Hypothalamus (tissue), 51 donors: ENCODE results near the gene FOS.
A peak's percentile ranks its signal among the peaks of the same experiment; 100 is the strongest.
"Not testable (repeated sequence)": the region's sequence is repeated elsewhere in the genome, so short reads cannot be mapped to it uniquely, and the experiment has no call there.

ENCODE experiments used
- DNase-seq, 51 donors: peaks; one replicate each; lab custom pipeline; 2025; lab: John Stamatoyannopoulos, UW

Gene FOS

DNA sequence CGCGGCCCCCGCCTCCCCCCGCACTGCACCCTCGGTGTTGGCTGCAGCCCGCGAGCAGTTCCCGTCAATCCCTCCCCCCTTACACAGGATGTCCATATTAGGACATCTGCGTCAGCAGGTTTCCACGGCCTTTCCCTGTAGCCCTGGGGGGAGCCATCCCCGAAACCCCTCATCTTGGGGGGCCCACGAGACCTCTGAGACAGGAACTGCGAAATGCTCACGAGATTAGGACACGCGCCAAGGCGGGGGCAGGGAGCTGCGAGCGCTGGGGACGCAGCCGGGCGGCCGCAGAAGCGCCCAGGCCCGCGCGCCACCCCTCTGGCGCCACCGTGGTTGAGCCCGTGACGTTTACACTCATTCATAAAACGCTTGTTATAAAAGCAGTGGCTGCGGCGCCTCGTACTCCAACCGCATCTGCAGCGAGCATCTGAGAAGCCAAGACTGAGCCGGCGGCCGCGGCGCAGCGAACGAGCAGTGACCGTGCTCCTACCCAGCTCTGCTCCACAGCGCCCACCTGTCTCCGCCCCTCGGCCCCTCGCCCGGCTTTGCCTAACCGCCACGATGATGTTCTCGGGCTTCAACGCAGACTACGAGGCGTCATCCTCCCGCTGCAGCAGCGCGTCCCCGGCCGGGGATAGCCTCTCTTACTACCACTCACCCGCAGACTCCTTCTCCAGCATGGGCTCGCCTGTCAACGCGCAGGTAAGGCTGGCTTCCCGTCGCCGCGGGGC is at the start of gene FOS:
FOS (plus strand) TSS at position 407 of the 731 bp plus-strand sequence; CDS start at position 562, 155 bp downstream.
- DNase-seq, result peak; percentile 72 to 99 (median 92)

DNA sequence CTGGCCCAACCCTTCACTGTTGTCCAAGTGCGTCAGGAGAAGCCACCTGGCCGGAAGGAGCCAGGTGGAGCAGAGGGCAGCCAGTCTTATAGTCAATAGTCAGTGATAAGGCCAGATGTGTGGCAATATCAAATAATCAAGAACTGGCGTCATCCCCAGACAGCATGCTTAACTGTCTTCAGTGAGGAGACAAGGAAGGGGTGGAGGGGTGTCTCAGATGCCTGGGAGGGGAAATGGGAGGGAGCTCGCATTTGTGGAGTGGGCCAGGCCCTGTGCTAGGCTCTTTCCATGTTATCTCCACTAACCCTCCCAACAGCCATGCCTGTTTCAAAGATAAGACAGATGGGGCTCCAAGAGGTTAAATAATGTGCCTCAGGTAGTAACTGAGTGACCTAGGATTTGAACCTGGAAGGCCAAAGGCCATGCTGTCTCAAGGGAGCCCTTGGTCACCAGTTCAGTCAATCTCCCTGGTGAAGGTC is 48.9 kb upstream of the FOS start:
- DNase-seq, result no peak

DNA sequence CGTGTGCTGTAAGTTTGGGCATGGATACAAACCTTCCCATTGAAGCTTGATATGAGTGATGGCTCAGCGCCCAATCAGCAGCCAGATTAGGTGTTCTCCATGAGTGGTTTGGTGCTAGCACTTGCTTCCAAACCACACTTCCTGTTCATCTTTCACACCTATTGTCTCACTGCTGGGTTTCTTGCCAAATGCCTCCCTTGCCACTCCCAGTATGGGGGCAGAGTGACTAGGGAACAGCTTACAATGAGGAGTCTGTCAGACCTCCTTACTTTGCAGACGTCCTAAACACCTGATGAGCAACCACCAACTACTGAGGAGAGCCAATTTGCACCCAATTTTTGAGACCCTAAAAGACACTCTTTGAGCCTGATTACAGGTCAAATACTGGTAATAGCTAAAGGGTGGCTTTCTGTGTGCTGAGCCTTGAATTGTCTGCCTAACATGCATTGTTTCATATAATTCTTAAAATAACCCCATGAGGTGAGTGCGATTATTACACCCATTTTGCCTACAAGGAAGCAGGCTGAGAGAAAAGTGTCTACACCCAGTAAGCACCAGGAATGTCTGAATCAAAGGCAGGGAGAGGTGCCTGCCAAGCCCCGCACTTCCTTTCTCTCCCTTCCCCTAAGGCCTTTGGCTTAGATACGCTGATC is 48.4 kb upstream of the FOS start:
- DNase-seq, result peak in 2 of 51 donors; percentile 11 to 35

DNA sequence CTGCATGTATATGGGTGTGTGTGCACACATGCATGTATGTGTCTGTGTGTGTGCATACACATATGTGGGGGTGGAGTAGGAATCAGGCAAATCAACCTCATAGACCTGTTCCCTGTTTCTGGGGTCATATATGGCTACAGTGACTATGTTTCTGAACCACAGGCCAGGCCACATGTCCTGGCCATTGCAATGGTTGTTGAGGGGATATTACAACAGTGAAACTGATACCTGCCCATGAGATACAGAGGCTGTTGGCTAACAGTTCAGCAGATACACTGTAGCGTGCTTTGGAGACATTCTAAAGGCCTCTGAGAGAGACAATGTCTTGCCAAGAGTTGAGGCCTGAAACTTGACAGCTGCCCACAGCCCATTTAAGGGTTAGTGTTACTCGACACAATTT is 47.3 kb upstream of the FOS start:
- DNase-seq, result no peak

DNA sequence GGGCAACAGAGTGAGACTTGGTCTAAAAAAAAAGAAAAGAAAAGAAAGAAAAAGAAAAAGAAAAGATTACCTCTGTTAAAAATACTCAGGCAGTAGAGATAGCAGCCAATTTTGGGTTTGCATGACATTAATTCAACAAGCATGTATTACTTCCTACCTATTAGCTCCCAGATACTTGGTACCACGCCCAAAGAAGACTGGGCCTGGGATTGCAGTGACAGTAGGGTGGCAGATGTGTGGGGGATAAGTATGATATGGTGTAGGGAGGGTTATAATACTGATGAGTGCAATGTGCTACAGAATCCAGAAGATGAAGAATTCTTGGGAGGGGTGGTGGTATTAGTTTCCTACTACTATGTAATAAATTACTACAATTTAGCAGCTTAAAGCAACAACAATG is 46.4 kb upstream of the FOS start:
- no peak for DNase-seq

DNA sequence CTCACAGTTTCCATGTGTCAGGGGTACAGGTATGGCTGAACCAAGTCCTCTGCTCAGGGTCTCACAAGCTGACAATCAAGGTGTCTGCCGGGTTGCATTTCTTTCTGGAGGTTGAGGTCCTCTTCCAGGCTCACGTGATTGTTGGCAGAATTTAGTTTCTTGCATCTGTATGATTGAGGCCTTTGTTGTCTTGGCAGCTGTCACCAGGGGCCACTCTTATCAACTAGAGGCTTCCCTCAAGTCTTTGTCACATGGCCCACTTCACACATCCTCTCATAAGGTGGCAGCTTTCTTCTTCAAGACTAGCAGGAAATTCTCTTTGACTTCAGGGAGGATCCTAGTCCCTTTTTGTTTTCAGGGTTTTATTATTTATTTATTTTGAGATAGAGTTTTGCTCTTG is 46.0 kb upstream of the FOS start:
- DNase-seq, result no peak

DNA sequence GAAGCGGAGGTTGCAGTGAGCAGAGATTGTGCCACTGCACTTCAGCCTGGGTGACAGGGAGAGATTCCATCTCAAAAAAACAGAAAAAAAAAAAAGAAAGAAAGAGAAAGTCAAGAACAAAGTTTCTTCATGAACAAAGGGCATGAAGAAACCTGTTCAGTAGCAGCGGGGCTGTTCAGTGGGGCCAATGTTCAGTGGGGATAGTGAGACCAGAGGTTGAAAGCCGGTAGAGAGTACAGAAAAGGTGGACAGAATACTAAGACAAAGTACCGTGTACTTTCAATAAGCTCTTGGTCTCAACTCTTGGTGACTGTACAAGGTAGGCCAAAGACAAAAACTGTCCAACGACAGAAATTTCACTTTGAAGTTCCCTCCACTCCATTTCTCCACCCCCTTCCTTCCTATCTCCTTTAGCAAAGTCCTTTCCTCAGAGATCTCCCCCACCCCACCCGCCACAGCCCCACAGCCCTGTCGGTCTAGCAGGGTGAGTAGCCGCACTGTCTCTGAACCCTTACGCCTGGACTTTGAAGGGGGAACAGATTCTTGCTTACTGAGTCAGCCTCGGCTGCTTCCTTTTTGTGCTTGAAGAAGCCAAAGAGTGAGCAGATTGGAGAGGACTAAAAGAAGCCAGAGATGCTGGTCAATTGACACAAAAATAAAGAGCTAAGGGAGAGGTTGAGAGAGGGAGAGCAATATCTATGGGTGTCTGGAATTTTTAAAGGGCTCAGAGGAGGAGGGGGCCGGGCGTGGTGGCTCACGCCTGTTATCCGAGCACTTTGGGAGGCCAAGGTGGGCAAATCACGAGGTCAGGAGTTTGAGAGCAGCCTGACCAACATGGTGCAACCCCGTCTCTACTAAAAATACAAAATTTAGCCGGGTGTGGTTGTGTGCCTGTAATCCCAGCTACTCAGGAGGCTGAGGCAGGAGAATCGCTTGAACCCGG is 44.2 kb upstream of the FOS start:
- peak in 22 of 51 donors; percentile 8 to 49 (median 22) for DNase-seq

DNA sequence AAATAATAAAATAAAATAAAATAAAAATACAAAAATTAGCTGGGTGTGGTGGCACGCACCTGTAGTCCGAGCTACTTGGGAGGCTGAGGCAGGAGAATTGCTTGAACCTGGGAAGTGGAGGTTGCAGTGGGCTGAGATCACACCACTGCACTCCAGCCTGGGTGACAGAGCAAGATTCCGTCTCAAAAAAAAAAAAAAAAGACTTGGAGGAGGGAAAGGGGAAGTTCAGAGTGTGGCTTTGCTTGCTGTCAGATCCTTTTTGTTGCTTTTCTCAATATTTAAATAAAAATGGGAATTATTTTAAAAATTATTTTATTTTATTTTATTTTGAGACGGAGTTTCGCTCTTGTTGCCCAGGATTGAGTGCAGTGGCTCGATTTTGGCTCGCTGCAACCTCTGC is 43.4 kb upstream of the FOS start:
- DNase-seq, result not testable (repeated sequence)

DNA sequence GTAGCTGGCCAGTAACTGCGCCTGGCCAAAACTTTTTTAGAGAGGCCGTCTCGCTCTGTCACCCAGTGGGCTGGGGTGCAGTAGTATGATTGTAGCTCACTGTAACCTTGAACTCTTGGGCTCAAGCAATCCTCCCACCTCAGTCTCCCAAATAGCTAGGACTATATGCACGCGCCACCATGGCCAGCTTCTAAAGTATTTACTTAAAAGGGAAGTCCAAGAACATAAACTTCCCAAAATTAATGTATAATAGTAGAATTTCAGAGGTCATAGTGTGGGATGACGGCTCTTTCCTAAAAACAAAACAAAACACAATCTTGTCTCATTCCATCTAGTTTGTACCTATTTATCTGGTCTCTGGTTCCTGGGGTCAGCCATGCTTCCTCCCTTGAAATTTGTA is 42.2 kb upstream of the FOS start:
- DNase-seq, result no peak

DNA sequence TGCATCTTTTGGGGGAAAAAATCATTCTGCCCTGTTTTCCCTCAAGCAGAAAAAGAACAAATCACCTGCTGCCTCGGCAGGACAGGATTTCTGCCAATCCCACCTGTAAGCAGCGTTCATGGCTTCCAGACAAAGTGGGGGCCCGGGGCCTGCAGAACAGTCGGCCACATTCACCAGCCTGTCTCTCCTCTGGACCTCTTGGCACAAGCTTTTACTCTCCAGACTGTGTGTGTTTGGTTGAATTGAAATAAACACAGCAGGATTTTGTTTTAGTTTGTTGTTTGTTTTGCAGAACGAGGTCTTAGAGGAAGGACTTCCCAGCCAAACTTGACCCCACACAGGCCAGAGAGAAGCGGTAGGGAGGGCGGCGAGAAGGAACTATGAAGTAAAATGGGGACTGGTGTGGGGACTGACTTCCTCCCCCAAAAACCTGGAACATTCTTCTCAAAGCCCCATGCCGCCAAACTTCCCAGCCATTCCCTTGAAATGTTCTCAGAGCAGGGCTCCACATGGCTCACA is 41.7 kb upstream of the FOS start:
- peak in 13 of 51 donors; percentile 36 to 57 (median 51) for DNase-seq

DNA sequence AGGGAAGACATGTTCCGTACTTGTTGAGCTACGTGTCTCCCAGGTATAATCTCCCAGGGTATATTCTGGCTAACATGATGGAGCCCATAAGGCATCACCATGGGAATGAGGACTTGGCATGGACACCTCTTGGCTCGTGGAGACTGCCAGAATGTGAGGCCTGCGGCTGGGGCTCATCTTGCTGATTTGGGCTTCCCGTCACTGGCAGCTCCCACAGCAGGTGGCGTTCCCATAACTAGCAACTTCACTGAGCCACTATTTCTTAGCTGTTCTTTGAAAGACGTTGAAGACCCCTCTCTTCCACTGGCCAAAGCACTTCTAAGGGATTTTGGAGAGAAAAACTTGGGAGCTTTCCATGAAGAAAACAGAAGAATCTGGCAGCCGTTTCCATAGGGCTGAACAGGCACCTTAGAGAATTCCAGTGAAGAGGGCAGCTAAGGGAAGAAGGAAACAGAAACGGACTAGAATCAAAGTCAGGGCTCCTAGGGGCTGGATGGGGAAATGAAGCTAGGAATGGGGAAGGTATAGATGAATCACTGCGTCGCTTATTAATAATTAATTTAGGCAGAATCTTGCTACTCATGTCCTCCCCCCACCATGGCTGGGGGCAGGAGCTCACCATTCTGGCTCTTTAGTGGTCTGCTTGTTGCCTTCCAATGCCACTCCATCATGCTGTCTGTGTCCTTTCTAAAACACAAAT is 39.7 kb upstream of the FOS start:
- DNase-seq, result peak in 13 of 51 donors; percentile 8 to 35 (median 15)

DNA sequence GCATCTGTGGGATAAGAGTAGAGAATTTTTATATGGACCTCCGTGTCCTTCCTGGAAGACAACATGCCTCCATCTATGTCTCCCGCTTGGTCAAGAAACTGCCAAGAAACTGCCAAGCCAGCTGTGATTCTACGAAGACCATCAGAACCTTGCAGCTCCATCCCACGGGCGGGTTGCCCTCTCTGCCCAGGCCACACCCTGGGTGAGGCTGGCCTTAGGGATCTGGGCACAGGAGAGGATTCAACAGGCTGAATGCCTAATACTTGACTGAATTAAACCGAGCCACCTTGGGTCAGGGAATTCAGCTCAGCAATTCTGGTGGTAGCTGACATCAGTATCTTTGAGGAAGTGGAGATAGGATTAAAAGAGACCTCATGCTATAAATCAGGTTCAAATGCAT is 37.8 kb upstream of the FOS start:
- no peak for DNase-seq

DNA sequence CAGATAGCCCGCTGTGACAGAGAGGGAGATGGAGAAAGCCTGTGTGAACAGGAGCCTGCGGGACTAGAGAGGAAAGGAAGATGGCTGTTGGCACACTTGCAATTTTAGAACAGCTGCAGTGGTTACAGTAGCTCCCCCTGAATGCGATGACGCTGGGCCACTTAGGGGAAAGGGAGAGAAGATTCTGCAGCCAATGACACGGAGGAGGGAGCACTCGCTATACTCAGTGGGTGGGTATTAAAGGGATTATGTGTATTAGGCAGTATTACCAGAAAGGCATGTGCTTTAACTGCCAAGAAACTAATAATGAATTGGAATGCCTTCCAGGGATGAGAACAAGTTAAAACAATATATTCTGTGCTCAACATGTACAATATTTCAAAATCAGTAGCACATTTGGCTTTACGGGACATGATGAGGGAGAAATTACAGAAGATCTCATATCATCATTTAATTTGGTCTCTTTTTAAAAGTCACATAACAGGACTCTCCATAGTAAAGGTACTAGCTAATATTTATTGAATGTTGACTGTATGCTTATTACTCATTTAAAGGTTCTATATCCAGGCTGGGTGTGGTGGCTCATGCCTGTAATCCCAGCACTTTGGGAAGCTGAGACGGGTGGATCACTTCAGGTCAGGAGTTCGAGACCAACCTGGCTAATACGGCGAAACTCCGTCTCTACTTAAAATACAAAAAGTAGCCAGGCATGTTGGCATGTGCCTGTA is 35.9 kb upstream of the FOS start:
- peak in 5 of 51 donors; percentile 9 to 19 (median 11) for DNase-seq

DNA sequence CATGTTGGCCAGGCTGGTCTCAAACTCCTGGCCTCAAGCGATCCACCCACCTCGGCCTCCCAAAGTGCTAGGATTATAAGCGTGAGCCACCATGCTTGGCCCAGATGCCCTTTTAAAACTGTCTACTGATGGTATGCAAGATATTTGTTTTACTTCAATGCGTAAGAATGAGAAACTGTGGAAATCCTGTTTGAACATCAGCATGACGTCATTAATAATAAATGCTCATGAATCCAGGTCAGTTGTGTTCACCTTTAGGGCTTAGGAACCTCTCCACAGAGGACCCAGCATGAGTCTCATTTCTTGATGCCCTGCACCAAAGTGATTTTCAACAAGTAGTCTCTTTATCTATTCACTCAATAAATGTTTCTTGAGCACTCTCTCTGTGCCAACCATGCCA is 34.5 kb upstream of the FOS start:
- DNase-seq, result no peak

DNA sequence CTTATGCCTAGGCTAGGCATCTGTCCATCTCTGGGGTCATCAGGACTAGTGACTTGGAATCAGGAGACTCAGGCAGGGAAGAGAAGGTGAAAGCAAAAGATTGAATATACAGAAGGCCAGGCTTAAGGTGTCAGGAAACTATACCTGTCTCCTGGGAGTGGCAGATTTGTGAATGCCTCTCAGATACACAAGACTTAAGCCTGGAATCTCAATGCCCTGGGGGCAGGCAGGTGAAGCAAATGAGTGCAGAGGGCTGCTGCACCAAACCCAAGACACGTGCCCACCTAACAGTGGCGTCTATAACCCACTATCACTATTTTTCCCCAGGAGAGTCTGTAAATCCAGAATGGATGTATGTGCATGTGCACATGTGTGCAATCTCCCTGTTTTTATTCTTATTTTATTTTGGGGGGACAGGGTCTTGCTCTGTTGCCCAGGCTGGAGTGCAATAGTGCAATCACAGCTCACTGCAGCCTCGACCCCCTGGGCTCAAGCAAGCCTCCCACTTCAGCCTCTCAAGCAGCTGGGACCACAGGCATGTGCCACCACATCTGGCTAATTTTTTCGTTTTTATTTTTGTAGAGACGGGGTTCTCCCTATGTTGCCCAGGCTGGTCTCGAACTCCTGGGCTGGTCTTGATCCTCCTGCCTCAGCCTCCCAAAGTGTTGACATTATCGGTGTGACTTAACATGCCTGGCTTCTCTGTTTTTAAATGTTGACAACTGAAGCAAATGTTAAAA is 31.9 kb upstream of the FOS start:
- no peak for DNase-seq

DNA sequence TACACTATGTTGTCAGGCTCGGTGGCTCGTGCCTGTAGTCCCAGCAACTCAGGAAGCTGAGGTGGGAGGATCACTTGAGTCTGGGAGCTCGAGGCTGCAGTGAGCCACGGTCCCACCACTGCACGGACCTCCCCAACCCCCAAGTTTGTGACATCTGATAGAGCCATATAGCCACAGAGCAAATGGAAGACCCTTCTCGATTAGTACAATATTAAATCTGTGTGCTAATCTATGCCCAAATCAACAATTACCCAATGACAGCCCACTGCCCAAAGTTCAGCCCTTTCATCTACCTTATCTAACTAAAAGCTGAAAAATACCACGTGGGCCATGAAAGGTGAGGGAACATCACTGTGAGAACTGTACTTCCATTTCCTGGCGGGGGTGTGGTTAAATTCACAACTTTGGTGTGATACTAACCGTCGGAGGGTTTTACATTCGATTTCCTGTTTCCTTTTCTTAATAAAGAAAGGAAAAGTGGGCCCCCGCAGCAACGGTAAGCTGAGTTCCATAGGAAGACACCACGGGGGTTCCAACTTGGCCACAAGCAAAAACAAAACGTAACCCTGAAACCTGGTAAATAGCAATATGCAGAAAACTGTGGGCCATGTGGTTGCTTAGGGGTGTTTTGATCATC is 31.2 kb upstream of the FOS start:
- no peak for DNase-seq

DNA sequence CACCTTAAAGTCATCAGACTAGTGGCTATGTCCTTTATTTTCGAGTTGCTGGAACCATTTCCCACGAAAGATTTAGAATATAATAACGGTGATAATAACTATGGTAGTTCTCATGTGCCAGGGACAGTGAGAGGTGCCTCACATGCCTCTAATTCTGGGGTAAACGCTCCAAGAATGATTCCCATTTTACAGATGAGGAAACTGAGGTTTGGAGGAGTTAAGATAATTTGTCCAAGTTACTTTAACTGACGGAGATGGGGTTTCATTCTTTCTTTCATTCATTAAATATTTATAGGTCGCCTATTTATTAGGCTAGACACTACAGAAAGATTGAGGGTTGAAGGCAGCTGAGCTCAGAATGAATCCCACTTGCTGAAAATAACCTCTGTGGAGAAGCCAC is 30.7 kb upstream of the FOS start:
- no peak for DNase-seq

DNA sequence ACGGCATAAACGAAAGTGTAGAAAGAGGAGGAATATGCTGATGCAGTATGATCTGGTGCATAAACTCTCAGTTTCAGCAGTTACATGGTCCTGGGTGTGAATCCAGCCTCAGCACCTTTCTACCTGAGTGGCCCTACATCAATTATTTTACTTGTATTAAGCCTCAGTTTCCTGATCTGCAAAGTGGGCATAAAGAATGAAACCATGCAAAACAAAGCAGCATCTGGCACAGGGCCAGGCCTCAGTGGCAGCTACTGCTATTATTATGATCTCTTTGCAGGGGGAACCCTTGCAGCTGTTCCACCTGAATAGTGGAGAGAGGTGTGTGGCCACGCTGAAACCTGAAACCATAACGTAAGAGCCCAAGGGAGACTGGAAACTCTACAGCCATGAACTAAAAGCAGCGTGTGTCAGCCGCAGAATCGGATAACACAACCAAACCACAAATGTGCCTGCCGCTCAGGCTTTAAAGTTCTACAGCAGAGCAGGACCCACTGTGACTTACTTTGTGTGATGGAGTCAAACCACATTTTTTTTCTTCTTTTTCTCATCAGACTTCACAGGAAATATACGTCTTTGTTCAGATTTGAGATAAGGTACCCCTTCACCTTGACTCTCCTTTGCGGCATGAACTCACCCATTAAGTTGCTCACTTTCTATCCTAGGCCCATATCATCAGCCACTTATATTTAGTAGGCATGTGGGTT is 29.2 kb upstream of the FOS start:
- DNase-seq, result no peak
